ENCODE results near the gene DNAJA4.
A peak's percentile ranks its signal among the peaks of the same experiment; 100 is the strongest.

Gene DNAJA4

DNA sequence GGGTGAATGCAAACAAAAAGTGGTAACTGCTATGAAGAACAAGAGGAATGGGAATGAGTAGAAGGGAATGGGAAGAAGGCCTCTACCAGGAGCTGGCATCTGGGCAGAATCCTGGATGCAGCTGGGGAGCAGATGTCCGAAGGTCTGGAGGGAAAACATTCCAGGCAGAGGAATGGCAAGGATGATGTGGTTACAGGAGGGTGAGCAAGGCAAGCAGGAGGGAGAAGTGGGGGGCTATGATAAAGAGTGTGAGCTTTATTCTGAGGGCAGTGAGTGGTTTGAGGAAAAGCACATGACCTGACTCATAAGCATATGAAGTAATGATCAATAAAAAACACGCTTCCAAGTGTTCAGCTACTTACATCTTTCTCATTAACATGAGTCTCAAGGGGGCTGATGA lies 18.0 kb downstream of the DNAJA4 start:
- DNase-seq = no peak

GRCh38 chr15:78284758-78285157 lies 20.4 kb downstream of the DNAJA4 start:
- DNase-seq = no peak

DNA sequence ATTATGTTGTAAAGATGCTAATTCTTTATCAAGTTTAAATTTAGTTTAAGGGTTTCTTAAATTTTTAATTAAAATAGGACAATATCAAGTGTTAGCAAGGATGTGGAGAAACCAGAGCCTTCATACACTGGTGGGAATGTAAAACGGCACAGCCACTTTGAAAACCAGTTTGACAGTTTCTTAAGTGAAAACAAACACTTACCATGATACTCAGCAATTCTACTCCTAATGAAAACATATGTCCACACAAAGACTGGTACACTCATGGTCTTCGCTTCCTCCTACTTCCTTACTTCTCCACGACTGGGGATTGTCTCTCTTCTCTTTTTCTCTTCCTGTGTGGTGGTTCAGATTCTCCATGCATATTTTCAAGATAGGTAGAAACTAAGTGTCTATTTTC lies 25.9 kb downstream of the DNAJA4 start:
- DNase-seq = no peak

DNA sequence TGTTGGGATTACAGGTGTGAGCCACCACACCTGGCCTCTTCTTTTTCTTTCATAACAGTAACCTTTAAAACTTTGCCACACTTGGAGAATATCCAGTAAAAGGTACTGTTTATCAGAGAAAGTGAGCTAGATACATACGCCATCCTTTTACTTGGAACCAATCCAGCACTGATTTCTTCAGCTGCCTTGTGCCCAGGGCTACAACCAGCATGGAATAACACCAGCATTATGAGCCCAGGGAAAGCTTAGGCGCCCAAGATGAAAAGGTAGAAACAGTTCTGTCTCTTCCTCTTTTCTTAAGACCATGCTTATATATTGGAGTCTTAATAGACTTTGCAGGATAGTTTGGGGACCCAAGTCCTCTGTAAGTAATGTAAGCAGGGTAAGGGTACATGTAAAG lies 26.7 kb downstream of the DNAJA4 start:
- no peak for DNase-seq

- DNase-seq = no peak
Observed at GRCh38 chr15:78291698-78292097, 27.3 kb downstream of the DNAJA4 start.

- no peak for DNase-seq
Observed at GRCh38 chr15:78292219-78292618, 27.9 kb downstream of the DNAJA4 start.

DNA sequence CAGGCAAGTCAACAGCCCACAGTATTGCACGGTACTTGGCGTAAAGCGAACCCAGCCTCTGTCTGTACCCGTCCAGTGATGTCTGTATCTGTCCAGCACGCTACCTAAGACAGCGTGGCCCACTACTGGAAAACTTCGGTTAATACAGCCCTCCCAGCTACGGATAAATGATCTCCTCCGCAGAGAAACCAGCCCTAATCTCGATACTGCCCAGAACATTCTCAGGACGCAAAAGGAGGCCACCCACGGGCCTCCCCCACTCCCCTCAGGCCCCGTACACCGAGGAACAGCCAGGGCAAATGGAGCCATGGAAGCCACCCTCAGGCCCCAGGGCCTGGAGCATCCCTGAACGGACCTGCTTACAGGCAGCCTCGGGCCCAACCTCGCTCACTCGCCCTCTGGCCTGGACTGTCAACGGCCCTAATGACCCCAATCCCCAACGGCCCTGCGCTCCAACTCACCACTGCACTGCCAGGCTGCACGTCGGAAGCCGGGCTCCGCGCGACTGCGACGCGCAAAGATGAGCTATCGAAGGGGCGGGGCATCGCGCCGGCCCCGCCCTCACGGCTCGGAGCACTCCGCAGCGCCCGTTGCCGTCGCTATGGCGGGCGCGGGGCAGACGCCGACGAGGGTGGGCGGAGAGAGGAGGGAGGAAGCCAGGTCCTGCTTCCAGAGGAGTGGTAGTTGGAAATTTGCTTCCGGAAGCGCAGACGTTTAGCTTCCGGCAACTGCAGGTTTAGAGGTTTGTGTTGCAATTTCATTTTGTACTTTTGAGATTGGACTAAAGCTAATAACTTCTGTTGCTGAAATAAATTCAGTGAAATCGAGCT lies 35.0 kb downstream of the DNAJA4 start, which contains the start of gene SKIC8:
TSS of gene SKIC8 (minus strand) at position 509 of the 830 bp plus-strand sequence. CDS start 3,923 bp downstream, outside the sequence.
- peak; percentile 91 to 93 for DNase-seq

DNA sequence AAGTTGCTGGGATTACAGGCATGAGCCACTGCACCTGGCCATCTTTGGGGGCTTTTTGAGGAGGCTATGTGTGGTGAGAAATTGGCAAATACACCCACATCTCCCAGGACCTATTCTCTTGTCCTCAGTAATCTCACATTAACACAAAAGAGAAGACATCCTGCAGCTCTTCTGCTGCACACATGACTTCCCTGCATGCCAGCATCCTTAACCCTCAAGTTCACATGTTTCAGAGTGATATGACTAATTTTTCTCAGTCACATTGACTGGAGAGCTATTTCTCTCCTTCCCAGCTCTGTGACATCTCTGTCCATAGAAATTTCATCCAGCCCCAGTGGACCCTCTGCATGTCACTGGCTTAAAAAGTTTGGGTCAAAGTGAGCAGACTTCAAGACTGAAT lies 37.0 kb downstream of the DNAJA4 start:
- DNase-seq = no peak

DNA sequence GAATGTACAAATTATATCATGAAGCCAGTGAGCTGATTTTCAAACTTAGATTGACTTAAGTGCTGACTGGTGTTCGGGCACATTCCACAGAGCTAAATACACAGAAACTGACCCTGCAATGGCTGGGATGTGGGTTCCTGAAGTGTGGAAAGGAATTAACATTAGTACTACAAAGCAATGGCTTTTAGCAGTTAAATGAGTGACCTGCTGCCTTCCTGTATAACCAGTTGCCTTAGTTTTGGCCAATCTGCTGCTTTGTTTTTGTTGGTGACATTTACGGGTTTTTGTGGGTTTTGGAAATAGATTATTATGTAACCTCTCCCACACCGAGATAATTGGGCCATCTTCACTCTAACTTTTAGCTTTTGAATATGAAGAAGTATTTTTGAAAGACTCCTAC lies 37.5 kb downstream of the DNAJA4 start:
- no peak for DNase-seq

- no peak for DNase-seq
Observed at GRCh38 chr15:78302579-78303312, 38.4 kb downstream of the DNAJA4 start.

DNA sequence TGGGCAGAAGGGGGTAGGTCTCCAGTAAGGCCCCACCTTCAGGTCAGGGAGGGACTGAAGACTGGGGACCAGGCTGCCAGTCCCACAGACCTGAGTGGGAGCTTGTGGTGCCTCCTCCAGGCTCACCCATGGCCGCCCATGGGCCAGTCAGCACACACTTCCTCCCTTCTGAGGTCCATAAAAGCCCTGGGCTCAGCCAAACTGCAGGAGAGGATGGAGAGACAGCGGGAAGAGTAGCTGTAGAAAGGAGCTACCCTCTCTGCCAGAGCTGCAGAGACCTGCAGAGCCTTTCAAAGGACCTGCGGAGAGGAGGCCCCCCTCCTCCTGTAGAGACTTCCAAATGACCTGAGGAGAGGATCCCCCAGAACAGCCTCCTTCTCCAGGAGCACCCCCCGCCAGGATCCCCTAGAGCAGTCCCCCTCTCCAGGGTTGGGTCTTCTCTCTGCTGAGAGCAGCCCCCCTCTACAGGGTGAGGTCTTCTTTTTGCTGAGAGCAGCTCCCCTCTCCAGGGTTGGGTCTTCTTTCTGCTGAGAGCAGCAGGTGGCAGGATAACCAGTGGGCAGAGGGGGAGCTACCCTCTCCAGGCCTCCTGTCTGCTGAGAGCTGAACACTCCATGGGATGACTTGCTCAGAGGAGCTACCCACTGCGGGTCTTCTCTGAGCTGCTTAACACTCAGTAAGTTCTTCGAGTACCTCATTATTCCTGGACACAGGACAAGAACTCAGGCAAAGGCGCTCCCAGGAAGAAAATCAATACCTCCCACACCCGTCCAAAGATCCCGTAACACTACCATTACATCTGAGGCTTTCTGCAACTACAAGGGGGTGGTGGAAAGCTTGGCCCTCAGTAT lies 40.1 kb downstream of the DNAJA4 start:
- no peak for DNase-seq

- no peak for DNase-seq
Observed at GRCh38 chr15:78306176-78306774, 41.9 kb downstream of the DNAJA4 start.

DNA sequence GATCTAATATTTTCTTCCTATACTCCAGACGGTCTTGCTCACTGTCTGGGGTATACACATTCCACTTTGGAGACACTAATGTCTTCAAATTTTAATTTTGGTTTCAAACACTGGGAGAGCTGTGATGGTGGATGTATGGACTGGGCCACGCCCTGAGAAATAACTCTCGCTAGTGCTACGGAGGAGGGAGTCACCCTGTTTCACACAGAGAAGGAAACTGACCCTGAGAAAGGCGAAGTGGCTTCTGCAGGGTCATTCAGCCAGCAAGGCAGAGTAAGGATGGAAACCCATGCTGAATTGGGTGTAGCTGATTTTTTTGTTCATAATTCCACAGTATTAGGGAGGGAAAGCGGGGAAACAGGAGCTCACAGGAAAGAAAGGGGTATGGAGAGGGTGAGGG lies 43.6 kb downstream of the DNAJA4 start:
- no peak for DNase-seq

DNA sequence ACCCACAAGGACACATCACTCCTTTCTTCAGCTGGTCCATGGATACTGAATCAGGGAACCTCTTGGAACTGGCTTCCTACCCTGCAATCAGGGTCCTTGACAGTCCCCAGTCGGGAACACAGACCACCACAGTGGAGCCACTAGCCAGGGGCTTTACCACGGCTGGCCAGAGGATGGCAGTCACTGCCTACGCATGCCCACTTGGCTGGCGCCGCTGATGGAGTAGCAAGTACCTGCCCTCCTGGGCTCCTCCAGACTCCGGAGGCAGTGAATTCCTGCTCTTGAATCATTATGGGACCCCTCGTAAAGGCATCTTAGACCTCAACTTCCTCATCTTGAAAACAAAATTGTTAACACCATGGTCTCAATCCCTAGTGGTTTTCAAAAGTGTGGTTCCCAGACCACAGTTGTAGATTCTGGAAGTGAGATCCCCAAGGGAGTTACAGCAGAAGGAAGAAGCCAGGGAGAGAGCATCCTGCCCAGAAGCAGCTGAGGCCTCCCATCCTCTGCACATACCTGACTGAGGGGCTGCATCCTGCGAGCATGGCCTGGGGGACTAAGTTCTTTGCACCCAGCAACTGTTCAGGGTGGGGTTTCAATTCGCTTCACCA lies 44.2 kb downstream of the DNAJA4 start:
- peak; percentile 36 to 70 for DNase-seq

- DNase-seq = no peak
Observed at GRCh38 chr15:78311292-78311691, 46.9 kb downstream of the DNAJA4 start.

- no peak for DNase-seq
Observed at GRCh38 chr15:78312536-78312935, 48.2 kb downstream of the DNAJA4 start.

DNA sequence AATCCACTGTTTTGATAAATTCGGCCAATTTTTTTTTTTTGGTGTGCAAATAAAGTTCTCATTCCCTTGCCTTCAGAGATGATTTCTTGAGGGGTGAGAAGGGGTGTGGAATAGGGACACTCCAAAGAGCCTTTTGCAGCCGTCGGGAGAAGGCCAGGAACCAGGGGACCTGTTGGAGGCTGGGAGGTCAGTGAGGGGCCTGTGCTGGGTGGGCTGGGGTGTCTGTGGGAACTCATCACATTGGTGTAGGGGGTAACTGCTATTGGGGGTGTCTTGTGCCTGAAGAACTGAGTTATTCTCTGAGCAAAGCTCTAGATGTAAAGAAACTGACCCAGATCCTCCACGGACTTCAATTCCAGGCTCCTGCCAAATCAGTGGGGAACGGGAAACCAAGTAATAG lies 48.6 kb downstream of the DNAJA4 start:
- DNase-seq = no peak

GRCh38 chr15:78313383-78313782 lies 49.0 kb downstream of the DNAJA4 start:
- DNase-seq = no peak

DNA sequence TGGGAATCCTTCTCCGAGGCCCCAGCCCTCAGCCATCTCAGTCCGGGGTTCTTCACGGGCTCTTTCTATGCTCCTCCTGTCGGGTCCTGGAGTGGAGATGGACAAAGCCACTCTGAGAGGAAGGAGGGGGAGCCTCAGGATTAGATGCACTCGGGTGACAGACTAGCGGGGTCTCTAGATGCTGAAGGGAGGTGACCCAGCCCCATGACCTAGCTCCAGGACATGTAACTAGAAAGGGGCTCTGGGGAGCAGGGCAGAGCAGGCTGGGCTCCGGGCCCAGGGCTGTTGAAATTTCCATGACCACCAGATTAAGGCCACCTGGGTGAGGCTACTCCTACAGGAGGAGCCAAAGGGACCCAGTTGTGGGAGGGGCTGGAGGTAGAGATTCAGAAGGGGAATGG lies 49.8 kb downstream of the DNAJA4 start:
- no peak for DNase-seq

DNA sequence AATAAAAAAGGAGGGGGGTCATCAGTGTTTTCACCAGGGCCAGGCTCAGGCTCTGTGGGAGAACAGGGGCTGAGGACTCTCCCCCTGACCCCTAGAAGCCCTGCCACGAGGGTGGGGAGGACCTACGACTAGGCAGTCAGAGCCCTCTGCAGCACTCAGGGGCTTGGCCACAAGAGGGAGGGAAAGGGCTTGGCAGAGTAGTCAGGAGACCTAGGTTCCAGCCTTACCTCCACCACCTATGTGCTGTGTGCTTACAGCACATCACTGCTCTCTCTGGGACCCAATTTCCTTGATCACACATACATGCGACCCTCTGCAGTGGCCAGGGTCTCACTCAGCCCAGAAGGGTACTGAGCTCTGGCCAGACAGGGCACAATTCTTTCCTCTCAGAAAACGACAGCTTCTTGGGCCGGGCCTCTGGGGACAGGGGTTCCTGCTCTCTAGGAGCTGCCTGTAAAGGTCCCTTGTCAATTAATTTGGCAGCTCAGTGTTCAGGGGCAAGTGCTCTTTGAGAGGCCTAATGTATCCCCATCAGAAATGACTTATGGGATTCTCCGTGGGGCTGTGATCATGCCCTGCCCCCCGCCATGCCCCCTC lies 51.4 kb downstream of the DNAJA4 start:
- no peak for DNase-seq

GRCh38 chr15:78316283-78317083 lies 52.1 kb downstream of the DNAJA4 start:
- no peak for DNase-seq
